NCI-H510A treated with DMSO at 0.1 percent for 48 hours (cell line): ENCODE results near the gene ITIH2.

Experiments
- DNase-seq: peaks from one replicate; lab custom pipeline; 2025; lab: John Stamatoyannopoulos, UW

The ITIH2 gene

DNA sequence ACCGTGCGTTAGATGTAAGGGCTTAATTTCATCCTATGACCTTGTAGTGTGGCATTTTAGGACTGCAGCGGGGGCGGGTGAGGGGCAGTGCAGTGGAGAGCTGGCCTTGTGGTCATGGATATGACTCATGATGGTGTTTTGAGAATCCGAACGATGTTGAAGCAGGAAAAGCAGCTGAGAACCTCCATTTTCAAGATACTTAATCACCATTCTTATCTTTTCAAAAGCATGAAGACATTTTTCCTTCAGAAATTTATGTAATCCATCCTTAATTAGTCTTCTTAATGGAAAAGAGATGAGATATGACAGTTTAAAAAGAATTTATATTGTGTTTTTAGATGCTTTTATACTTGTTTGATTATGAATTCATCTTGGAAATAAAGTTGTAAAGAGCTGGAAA lies 94.5 kb downstream of the ITIH2 start:
- DNase-seq = no peak
